Medulla oblongata (tissue), 1 donor: Measurements from ENCODE around the gene PISD.
"Not testable (repeated sequence)": the region's sequence is repeated elsewhere in the genome, so short reads cannot be mapped to it uniquely, and the experiment has no call there.

ENCODE experiments used
- DNase-seq: peaks from one replicate; pipeline ENCODE4 v3.0.0-alpha.2; 2015; ENCODE audit errors: extremely low spot score

PISD gene

DNA sequence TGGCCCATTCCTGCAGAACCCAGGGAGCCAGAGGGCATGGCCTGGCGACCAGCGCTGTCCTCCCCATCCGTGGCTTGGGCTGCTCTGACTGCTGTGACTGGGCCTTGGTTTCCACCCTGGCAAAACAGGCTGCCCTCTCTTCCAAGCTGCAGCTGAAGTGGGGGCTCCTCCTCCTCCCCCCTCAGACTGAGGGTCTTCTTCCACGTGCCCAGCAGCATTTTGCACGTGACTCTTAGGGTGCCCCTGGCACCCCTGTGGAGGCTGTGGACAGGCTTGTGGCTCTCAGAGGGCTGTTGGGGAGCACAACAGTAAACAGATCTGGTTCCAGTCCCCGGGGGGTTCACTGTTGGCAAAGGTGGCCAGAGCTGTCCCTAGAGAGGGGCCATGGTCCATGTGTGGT, 51.4 kb downstream of the PISD start:
- no peak for DNase-seq

DNA sequence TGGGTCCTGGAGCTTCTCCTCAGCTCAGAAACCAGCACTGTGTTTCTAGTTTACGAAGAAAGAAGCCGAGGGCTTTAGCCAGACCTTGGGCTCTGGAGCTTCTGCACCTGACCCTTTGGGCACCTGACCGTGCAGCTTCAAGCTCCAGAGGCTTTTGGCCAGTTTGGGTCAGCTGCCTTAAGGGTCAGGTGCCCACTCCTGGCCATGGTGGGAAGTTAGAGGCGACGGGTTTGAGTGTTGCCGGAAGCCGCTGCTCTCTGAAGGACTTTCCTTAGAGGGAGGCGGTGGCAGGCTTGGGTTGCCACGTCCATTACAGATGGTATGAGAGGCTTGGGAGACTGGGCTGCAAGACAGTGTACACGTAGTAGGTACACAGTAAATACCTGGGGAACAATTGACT, 52.3 kb downstream of the PISD start:
- DNase-seq = no peak

DNA sequence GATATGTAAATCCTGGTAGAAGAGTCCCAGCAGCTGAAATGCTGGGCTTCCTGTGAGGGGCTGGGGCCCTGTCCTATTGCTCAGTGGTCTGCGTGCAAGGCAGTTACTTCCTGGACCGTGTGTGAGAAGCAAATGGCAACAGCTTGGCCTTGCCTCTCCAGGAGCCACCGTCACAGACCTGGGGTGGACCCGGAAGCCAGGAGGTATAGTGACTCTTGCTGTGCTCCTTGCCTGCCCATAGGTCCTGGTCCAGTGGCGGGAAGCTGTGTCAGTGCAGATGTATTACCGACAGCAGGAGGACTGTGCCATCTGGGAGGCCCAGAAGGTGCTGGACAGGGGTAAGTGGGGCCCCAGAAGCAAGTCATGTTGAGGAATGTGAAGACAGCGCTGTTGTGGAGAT, 54.3 kb downstream of the PISD start:
- DNase-seq = no peak

DNA sequence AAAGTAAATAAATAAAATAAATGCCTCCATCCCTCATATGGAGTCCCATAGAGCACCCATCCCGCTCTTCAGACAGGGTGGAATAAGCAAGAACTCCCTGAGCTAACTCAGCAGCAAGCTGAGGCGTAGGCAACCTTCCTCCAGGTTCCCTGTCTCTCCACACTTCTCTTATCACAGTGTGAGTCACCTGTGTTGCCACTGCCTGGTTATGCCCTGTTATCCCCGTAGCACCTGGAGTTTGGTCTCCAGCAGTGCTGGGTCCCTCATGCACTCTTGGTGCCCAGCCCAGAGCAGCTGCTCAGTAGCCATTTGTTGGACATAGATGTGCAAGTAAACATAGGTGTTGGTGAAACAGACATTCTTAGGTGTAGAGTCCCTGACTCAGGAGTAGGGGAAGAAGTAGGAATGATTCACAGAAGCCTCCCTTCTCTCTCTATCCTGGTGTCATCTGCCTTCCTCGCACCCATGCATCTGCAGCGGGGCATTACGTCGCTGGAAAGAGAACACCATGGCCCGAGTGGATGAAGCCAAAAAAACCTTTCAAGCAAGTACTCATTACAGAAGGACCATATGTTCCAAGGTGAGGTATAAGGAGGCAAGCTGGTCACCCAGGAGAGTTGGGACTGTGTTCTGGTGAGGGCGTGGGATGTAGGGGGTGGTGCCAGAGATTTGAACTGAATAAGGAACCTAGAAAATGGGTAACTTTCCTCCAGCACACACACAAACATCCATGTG, 56.0 kb downstream of the PISD start:
- no peak for DNase-seq

DNA sequence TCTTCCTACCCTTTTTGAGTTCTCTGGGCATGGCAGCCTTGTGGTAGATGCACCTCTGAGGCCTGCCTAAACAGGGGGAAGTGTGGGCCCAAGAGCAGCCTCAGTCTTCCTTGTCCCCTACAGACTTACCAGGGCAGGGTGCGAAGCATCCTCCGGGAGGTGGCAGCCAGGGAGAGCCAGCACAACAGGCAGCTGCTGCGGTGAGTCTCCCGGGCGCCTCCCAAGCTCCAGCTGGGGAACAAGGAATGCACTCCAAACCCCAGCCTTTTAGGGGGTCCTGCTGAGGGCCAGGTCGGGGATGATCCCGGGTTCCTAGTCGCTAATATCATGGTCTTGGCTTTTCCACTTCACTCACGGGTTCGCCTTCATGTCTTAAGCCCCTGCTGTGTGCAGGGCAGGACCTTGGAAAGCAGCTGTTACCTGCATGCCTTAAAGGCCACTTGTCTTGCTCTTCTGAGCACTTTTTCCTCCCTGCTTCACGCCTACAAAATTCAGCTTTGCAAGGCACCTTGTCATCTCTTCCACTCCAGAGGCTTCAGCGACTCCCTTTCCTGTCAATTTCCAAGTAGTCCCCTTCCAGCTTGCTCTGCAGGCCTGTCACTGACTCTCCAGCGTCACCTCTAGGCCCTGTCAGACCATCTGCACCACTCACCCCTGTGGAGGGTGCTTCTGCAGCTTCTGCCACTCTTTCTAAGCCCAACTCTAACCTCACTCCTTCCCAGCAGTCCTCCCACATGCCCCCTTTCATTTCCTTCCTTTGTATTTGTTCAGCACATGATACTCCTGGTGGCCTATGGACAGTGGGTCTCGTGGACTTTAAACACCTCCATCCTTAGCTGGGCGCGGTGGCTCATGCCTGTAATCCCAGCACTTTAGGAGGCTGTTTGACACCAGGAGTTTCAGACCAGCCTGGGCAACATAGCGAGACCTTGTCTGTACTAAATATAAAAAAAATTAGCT, 57.0 kb downstream of the PISD start:
- DNase-seq = no peak

DNA sequence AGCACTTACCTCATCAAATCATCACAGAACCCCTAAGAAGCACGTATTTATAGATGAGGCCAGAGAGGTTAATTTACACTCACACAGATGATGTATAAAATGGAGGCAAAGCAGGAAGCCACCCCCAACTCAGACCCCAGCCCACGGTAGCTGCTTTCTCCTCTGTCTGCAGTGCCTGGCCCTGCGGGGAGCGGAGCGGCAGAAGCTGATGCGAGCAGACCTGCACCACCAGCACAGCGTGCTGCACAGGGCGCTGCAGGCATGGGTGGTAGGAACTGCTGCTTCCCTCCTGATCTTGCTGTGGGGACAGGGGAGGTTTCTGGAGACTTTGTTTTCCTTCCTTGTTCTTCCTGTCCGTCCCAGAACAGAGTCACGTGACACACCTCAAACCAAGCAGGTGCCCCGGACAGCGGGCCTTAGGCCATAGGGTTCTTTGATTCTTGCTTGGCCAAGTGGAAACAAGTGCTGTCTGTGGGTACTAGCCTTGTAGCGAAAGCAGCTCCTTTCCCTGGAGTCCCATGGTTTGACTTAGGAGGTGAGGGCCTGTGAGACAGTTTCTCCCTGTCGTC, 57.8 kb downstream of the PISD start:
- DNase-seq = no peak

DNA sequence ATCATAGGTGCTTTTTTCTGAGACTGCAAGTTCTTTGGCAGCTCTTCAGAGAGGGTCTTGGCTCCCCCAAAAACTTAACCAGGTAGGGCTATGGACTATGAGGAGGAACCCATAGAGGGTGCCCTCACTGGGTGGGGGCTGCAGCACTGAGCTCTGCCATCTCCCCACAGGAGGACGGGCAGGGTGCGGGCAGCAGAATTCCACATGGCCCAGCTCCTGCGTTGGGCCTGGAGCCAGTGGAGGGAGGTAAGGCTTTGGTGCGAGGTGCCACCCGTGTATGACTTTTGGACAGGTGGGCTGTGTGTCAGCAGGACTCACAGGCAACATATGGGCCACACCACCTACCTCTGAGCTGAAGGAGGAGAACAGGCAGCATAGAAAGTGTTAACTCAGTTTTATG, 58.4 kb downstream of the PISD start:
- DNase-seq = no peak

DNA sequence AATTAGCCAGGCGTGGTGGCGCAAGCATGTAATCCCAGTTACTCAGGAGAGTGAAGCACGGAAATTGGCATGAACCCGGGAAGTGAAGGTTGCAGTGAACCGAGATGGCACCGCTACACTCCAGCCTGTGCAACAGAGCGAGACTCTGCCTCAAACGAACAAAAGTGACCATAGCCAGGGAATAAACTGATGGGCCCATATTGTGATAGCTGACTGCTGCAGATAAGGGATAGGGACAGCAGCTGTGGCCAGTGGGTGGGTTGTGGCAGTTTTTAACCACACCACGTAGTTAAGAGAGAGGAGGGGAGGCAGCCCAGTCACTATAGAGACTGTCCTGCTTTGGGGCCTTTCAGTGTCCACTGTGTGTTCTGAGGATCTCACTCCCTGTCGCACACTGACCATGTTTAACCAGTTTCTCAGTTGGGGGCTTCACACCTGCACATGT, 58.9 kb downstream of the PISD start:
- DNase-seq = no peak

DNA sequence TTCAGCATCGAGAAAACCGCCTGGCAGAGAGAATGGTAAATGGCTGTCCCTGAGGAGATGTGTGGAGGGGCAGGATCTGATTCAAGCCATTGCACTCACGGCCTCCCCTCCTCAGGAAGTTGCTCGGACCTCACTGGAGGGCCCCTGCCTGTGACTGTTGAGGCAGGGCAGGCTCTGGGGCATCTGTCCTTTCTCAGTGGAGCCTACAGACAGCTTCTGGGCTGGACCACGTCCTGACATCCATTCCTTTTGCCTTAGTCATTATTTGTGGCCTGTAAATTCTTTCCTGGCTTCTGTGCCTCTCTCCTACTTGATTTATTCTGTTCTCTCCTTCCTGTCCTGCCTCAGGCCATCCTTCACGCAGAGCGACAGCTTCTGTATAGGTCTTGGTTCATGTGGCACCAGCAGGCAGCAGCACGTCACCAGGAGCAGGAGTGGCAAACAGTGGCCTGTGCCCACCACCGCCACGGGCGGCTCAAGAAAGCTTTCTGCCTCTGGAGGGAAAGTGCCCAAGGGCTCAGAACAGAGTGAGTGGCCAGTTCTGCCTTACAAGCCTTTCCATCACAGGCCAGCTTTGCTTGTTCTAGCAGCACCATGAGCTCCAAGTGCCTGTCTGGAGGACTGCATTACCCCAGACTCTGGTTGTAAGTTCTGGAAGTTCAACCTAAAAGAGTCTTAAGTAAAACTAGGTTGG, 59.6 kb downstream of the PISD start:
- DNase-seq = no peak

DNA sequence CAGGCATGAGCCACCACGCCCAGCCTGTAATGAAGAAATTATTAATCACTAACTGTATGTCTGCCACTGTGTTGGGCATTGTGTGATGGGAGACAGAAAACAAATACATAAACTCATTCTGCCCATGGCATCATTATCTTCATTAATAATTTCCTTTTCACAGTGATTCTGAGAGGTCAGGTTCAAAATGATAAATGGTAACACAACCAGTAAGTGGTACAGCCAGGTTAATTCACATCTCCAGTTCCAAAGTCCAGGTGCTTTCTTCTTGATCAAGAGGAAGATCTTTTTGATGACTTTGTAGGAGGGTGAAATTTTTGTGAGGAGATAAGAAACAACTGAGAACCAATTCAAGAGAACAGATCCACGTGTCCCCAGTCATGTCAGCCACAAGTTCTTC, 66.7 kb downstream of the PISD start:
- no peak for DNase-seq

DNA sequence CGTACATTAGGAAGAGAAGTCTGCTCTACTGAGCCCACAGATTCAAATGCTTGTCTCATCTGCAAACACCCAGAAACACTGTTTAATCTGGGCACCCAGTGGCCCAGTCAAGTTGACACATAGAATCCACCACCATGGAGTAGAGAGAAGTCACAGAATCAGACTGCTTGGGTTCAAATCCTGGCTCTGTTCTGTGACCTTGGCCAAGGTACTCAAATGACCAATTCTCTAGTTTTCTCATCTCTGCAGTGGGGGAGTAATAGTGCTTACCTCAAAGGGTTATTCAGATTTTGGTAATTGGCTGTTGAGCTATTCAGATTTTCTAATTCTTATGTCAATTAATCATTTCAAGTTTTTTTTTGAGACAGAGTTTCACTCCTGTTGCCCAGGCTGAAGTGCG, 71.9 kb downstream of the PISD start:
- not testable (repeated sequence) for DNase-seq

DNA sequence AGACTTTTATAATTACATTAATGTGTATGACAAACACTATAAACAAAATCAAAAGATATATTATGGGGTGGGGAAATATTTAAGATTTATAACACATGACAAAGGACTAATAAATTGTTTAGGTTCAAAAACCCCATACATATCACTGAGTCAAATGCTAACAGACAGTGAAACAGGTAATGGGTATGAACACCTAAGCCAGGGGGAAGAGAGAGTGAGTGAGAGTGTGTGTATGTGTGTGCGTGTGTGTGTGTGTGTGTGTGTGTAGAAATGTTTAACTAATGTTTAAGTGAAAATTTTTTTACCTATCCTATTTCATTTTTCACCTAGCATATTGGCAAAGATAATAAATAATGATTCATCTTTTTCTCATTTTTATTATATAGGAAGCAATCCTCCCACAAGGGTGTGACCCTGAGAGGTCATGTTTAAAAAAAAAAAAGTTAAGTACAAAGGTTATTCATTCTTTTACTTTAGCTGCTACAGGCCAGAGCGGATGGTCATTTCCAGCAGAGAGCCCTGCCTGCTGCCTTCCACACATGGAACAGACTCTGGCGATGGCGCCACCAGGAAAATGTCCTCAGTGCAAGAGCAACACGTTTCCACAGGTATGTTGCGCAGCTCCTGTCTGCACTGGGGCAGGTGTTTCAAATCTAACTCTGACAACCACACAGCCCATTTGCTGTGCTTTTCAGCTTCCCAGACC, 72.9 kb downstream of the PISD start:
- DNase-seq = no peak

DNA sequence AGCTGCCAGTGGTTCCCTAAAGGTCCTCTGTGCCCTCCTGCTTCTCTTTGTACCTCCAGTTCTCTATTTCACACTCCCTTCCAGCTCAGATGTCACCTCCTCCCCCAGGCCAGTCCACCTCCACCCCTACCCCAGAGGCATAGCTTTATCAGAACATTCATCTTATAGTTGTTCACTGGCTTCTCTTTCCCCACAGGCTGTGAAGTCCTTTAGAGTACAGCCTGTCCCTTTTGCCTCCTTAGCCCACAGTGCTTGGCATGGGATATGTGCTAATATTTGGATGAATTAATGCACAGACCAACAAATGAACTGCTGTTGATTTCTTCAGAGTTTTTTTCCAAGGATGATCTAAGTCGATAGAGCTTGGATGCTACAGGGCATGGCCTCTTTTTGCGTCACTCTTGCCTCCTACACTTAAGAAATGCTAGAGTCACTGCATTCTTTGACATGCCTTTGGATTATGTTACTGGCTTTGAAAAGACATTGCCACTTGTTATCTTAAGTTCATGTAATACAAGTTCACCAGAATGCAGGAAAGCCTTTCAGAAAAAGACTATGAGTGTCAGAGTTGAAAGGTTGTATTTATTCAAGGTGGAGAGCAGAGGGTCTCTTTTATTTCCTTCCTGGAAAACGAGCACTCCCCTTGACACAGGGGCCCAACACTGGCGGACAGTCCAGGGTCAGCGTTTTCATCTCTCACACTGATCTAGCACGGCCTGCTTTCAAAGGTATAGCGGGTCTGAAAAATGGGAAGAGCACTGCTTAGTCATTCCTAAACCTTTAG, 75.7 kb downstream of the PISD start:
- DNase-seq = no peak

DNA sequence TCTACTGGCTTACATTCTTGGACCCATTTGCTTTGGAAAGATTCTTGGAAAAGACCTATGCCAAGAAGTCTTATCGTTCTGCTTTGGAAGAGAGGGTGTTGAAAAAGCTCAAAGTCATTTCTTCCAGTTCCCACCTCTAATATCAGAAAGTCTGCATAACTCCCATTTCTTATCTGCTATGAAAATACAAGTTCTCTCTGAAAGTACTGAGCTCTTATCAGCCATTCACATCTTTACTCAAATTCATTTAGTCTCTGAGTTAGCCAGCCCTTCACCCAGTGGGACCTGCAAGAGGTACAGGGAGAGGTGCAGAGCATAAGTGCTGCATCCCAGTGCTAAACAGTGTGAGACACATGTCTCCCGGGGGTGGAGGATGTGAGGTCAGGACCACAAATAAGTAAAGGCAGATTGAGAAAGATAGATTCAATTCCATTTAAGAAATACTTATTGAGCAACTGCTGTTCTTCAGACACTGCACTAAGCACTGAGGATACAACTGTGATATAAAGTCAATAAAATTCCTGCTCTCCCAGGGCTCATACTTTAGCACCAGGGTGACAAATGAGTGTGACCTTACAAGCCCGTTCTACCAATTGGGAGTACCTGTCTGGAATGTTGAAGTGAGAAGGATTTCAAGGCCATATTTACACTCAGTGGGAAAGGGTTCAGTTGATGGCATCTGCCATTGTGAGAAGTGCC, 76.7 kb downstream of the PISD start:
- DNase-seq = no peak

DNA sequence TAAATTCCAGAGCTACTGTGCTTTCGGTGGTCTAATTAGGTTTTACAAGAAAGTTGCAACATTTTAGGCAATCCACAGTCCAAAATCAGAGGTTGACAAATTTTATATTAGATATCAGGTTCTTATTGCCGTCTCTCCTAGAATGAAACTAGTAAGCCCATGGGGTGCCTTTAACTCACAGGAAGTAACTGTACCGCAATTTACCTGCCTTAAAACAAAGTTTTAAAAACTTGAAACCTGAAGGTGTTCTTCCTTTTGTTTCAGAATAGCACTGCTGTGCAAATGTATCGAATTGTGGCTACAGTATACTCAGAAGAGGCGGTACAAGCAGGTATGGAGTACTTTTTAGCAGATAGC, 77.2 kb downstream of the PISD start:
- no peak for DNase-seq

DNA sequence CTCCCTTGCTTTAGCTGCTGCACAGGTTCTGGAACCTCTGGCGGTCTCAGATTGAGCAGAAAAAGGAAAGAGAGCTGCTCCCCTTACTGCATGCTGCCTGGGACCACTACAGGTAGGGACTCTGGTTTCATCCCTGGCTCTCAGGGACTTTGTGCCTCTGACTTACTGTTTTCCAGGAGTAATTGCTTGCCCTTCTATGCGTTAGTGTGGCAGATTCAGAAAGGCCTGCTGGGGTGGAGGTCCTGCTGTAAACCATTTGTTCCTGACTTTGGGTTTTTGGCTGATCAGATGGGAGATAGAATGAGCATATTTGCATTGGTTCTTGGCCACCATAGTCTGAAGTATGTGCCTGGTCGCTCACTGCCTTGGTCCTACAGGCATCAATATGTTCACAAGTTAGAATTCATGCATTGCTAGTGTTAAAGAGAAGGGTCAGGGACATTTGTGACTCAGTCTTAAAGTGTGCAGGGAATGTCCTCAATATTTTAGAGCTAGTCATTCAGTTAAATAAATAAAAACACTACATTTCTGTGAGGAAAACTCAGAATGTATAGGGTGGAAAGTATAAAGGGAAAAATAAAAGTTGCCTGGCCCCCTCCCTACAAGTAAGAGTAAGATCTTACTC, 78.0 kb downstream of the PISD start:
- no peak for DNase-seq

DNA sequence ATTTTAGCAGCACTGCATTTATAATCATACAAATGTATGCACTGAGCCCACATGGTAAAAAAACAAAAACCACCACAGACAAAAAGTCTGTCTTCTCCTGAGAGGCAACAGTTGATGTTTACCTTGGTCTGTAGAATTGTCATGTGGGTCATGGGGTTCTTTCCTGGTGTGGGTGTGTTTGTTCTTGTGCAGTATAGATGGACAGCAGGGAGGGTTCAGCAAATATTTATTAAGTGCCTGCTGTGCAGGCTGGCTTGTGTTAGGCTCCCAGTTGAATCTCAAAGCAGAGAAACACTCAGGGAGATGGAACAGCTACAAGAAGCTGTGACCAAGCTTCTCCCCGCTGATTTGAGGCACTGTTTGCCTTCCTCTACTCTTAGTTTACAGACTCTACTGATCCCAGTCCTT, 82.2 kb downstream of the PISD start:
- no peak for DNase-seq

DNA sequence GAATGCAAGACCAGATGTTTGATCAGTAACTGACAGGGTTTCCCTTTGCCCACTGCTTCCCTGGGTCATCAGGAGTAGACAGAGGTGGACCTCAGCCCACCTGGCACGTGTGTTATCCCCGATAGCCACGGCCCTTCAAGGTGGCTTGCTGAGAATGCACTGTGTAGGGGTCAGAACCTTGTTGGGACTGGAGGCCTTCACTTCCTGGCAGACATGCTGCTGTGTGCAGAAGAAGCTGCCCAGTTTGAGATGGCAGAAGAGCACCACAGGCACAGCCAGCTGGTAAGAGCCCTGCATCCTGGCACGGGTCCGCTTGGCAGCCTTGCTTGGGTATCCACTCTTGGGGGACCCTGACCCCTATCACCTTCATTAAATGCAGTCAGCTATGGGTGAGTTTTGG, 83.8 kb downstream of the PISD start:
- no peak for DNase-seq

DNA sequence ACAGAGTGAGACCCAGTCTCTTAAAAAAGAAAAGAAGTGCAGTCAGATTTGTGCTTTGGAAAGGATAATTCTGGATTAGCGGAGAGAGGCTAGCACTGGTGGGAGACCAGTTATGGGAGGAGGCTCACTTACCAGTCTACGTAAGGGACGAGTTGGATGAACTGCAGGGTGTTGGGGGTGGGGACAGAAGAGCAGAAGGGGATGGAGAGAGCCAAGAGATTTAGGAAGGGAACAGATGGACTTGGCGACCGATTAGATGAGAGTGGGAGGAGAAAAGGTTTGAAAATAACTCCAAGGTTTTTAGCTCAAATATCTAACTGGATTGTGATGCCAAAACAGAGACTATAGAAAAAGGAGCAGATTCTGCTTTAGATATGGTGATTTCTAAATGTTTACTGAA, 84.3 kb downstream of the PISD start:
- DNase-seq = no peak

DNA sequence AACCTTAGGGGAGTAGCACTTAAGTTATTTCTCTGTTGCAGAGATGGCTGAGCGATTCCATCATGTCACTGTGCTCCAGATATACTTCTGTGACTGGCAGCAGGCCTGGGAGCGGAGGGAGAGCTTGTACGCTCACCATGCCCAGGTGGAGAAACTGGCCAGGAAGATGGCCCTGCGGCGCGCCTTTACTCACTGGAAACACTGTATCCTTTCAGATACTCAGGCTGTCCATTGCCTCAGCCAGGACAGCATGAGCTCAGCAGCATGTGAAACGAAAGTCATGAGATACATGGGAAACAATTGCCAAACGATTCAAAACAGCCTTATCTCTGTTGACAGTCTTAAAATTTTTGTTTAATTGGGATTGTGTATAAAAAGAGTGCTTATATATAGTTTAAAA, 86.8 kb downstream of the PISD start:
- DNase-seq = peak; percentile 66
